Endometrial microvascular endothelial cells (primary cell): Measurements from ENCODE around the gene AXDND1. TPM values are rescaled to one million over a fixed set of nuclear protein-coding genes. Genes with fewer than 3 reads are reported as not detected.
"Not testable (repeated sequence)": the region's sequence is repeated elsewhere in the genome, so short reads cannot be mapped to it uniquely, and the experiment has no call there.

Experiments used
- in situ Hi-C: cut with HindIII; loops from 2 replicates; pipeline ENCODE4 v1.10.0; 2017; ENCODE audit warnings: low sequenced_read_pairs, low pct_unique_long_range_greater_than_20kb; ENCODE audit errors: inconsistent ontology term
- total RNA-seq: library from RNA; depleted of rRNA; stranded (reverse); fragments of >200 nt; gene quantifications from one replicate; pipeline ENCODE4 v1.2.3, GENCODE V29; 2015; ENCODE audit errors: inconsistent ontology term

The AXDND1 gene
- total RNA-seq, 1 donor from 2014 or later = not detected

- in situ Hi-C loops = no loop called here
Observed at GRCh38 chr1:179447489-179447888, 81.7 kb downstream of the AXDND1 start.

GRCh38 chr1:179448437-179449149 lies 82.8 kb downstream of the AXDND1 start:
- in situ Hi-C loops = no loop called here

- in situ Hi-C loops = not testable (repeated sequence)
Observed at GRCh38 chr1:179459606-179460206, 93.9 kb downstream of the AXDND1 start.

GRCh38 chr1:179465661-179466060 lies 99.9 kb downstream of the AXDND1 start:
- in situ Hi-C loops = not testable (repeated sequence)

DNA sequence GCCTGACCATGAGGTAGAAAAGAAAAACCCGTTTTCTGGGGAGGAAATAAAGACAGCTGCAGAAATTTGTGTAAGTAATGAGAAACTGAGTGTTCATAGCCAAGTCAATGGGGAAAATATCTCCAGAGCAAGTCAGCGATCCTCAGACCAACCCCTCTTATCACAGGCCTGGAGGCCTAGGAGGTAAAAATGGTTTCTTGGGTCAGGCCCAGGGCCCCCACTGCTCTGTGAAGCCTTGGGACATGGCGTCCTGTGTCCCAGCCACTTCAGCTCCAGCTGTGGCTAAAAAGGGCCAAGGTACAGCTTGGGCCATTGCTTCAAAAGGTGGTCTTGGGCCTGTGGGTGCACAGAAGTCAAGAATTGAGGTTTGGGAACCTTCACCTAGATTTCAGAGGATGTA lies 108.9 kb downstream of the AXDND1 start:
- in situ Hi-C loops = no loop called here

DNA sequence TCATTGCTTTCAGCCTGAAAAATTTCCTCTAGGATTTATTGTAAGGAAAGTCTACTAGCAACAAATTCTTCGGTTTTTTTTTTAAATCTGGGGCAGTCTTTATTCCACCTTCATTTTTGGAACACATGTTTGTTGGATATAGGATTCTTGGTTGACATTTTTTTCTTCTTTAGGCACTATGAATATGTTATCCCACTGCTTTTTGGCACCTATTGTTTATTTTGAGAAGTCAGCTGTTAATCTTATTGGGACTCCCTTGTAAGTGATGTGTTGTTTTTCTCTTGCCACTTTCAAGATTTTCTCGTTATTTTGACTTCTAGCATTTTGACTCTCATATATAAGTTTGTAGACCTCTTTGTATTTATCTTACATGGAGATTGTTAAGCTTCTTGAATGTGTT lies 110.7 kb downstream of the AXDND1 start:
- in situ Hi-C loops = no loop called here

- in situ Hi-C loops = no loop called here
Observed at GRCh38 chr1:179478370-179478769, 112.6 kb downstream of the AXDND1 start.

- in situ Hi-C loops = no loop called here
Observed at GRCh38 chr1:179490611-179491010, 124.8 kb downstream of the AXDND1 start.

- in situ Hi-C loops = no loop called here
Observed at GRCh38 chr1:179493323-179493722, 127.6 kb downstream of the AXDND1 start.

- in situ Hi-C loops = no loop called here
Observed at GRCh38 chr1:179506199-179506598, 140.4 kb downstream of the AXDND1 start.

DNA sequence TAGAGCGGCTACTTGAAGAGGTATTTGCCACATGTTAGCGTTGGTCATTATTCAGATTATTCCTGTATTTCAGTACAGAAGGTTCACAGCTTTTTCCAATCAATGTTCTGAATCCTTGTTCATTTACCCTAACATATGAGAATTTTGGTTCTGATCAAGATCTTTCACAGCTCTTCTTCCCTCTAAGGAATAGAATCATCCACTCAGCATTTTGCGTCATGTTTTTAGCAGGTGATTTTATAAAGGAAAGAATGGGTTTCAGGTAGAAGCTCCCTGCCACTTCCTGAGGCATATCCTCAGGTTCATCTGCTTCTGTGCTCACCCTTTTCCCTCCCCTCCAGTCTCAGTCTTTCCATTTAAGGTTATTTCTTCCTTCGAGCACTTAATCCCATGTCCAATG lies 143.6 kb downstream of the AXDND1 start:
- in situ Hi-C loops = no loop called here

GRCh38 chr1:179510038-179510437 lies 144.3 kb downstream of the AXDND1 start:
- in situ Hi-C loops = no loop called here

GRCh38 chr1:179516976-179517705 lies 151.4 kb downstream of the AXDND1 start:
- in situ Hi-C loops = no loop called here

- in situ Hi-C loops = not testable (repeated sequence)
Observed at GRCh38 chr1:179518544-179518943, 152.8 kb downstream of the AXDND1 start.

- in situ Hi-C loops = no loop called here
Observed at GRCh38 chr1:179529482-179530195, 163.9 kb downstream of the AXDND1 start.

DNA sequence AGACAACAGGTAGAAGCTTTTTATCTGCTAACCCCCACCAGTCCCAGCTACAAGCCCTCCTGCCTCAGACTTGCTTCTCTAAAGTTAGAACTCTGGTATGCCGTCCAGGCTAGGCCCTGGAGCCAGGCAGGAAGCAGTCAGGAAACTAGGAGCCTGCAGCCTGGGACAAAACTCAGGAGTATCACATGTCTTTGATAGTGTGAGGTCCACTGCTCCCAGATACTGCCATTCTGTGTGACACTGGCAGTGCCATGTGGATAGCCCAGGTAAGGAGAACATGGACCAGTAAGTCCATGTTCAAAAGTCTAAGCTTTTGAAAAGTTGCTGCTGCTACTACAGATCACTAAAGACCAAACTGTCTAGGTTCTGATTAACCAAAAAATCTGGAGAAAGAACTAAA lies 164.6 kb downstream of the AXDND1 start:
- in situ Hi-C loops = no loop called here

- in situ Hi-C loops = no loop called here
Observed at GRCh38 chr1:179541774-179542173, 176.0 kb downstream of the AXDND1 start.

DNA sequence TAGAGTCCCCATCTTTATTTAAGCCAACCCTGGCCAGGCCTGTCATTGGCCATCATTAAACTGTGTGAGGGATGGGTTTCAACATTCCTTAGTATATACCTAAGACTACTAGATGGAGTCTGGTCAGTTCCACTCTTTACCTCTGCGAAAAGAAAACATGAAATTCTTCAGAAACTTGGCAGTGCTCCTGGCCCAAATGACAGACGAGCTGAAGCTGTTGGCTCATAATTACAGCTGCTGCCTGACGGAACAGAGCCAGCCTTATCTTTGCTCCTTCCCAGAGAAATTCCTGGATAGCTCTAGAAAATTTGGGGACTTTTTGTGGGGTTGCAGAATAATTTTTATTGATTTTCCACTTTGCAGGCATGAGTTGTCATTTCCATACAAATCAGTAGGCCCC lies 179.6 kb downstream of the AXDND1 start:
- in situ Hi-C loops = no loop called here

DNA sequence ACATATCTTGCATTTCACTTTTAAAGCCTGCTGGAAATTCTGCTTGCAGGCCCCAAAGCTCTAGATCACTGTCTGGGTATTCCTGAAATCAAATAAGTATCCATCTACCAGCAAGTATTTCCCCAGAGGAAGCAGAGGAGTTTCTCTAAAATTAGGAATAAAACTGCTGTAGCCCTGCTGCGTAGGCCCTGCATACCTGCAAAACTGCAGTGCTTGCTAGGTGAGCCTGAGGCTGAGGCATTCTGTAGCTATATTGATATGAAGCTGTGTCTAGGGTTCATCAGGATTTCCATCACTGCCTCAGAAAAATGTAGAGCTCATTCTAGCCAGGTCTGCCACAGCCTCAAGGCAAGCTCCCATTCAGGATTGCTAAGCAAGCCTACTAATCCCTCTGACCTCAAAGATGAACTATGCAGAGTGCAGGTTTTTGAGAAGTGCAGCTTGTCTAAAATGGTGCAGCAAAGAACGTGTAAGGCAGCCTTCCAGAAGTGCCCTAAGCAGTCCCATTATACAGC lies 181.3 kb downstream of the AXDND1 start:
- in situ Hi-C loops = no loop called here
